Endothelial cell of umbilical vein (primary cell): ENCODE measurements around the gene HTR6. TPM values are rescaled to one million over a fixed set of nuclear protein-coding genes. Genes with fewer than 3 reads are reported as not detected.
A peak's percentile ranks its signal among the peaks of the same experiment; 100 is the strongest.

Source experiments
- BruUV-seq: library from RNA; stranded (reverse); fragments of 400-500 nt; replicated peaks from 2 replicates; lab custom pipeline; 2021; lab: Mats Ljungman, UMichigan
- CTCF ChIA-PET: fragments of 300-600, 350-600 bp; sonication (Branson Sonifier 250); formaldehyde crosslinking; loops from one replicate; lab custom pipeline; 2021; ENCODE audit warnings: antibody characterized with exemption, inconsistent platforms; lab: Charles Lee
- POLR2A ChIA-PET: fragments of 300-600, 350-600 bp; sonication (Branson Sonifier 250); formaldehyde crosslinking; loops from one replicate; lab custom pipeline; 2021; ENCODE audit warnings: antibody characterized with exemption, inconsistent platforms; lab: Charles Lee
- DNase-seq: peaks from one replicate; pipeline ENCODE4 v3.0.0-alpha.2; 2011; ENCODE audit warnings: low read depth, low spot score
- FAIRE-seq: peaks from 2 replicates; lab custom pipeline; 2011; peaks lifted over from hg19 to GRCh38; lab: Jason Lieb, UNC
- H2AFZ ChIP-seq: 2 replicates; pipeline ENCODE4 v1.6.0; 2012; ENCODE audit warnings: low read depth, low read length, control low read depth, inconsistent platforms
- H3K27ac ChIP-seq: 2 replicates; pipeline ENCODE4 v1.5.1; 2011; ENCODE audit warnings: low read depth, mild to moderate bottlenecking, control low read depth, low read length, moderate library complexity; ENCODE audit not compliant: insufficient read depth
- H3K27me3 ChIP-seq, 2 experiments: 2 replicates each; pipeline versions ENCODE4 v1.6.0 to v1.6.1; 2011; ENCODE audit warnings: low read length in 2 of 2, mixed read lengths in 1 of 2; ENCODE audit not compliant: control insufficient read depth in 2 of 2, insufficient read depth in 2 of 2
- H3K36me3 ChIP-seq, 2 experiments: 2 replicates in 1 of 2; 3 replicates in 1 of 2; pipeline ENCODE4 v1.5.1; 2011; ENCODE audit warnings: low read length in 2 of 2, mild to moderate bottlenecking in 1 of 2, moderate library complexity in 1 of 2; ENCODE audit not compliant: control insufficient read depth in 2 of 2, insufficient read depth in 2 of 2; ENCODE audit errors: extremely low read depth in 1 of 2
- H3K4me1 ChIP-seq: 3 replicates; pipeline ENCODE4 v1.5.1; 2011; ENCODE audit warnings: mild to moderate bottlenecking, low read length; ENCODE audit not compliant: control insufficient read depth, insufficient read depth; ENCODE audit errors: extremely low read depth
- H3K4me2 ChIP-seq: 2 replicates; pipeline ENCODE4 v1.6.1; 2011; ENCODE audit warnings: low read length, control low read depth, mixed read lengths; ENCODE audit not compliant: insufficient read depth
- H3K4me3 ChIP-seq, 3 experiments: fragments of 200-600 bp in 1 of 3; sonication (generic), shearing (Covaris generic) in 1 of 3; replicated peaks in 1 of 3; 2 replicates each; pipeline ENCODE4 v1.5.1; 2011 to 2016; ENCODE audit warnings: control low read depth in 3 of 3, low read length in 3 of 3, mild to moderate bottlenecking in 2 of 3, inconsistent platforms in 1 of 3, low read depth in 1 of 3, moderate library complexity in 1 of 3; ENCODE audit not compliant: insufficient read depth in 1 of 3
- H3K79me2 ChIP-seq: 2 replicates; pipeline ENCODE4 v1.6.0; 2012; ENCODE audit warnings: low read length, inconsistent platforms; ENCODE audit not compliant: control insufficient read depth, insufficient read depth
- H3K9ac ChIP-seq: replicated peaks from 2 replicates; pipeline ENCODE3; 2011; ENCODE audit warnings: low read length, control low read depth; ENCODE audit not compliant: insufficient read depth; ENCODE audit errors: extremely low read depth
- H3K9me1 ChIP-seq: replicated peaks from 3 replicates; pipeline ENCODE4 v1.6.0; 2011; ENCODE audit warnings: mild to moderate bottlenecking, low read length; ENCODE audit not compliant: control insufficient read depth, insufficient read depth; ENCODE audit errors: extremely low read depth
- H3K9me3 ChIP-seq: replicated peaks from 2 replicates; pipeline ENCODE4 v1.5.1; 2012; ENCODE audit warnings: low read length, inconsistent platforms; ENCODE audit not compliant: control insufficient read depth, insufficient read depth
- H4K20me1 ChIP-seq: replicated peaks from 2 replicates; pipeline ENCODE3; 2011; ENCODE audit warnings: mild to moderate bottlenecking, low read length; ENCODE audit not compliant: control insufficient read depth, insufficient read depth; ENCODE audit errors: extremely low read depth
- EZH2 ChIP-seq: IDR thresholded peaks from 2 replicates; pipeline ENCODE4 v1.6.1; 2012; ENCODE audit warnings: borderline replicate concordance, low read depth, mild to moderate bottlenecking, moderate library complexity, low read length, inconsistent platforms; ENCODE audit not compliant: severe bottlenecking
- FOS ChIP-seq: IDR thresholded peaks from 2 replicates; pipeline ENCODE4 v1.6.1; 2011; ENCODE audit warnings: mild to moderate bottlenecking, low read length, moderate library complexity, borderline replicate concordance; ENCODE audit not compliant: insufficient read depth
- GATA2 ChIP-seq: IDR thresholded peaks from 2 replicates; pipeline ENCODE4 v1.7.0; 2011; ENCODE audit warnings: low read depth, mild to moderate bottlenecking, moderate library complexity, mixed read lengths, low read length; ENCODE audit not compliant: insufficient read length, insufficient read depth
- JUN ChIP-seq: IDR thresholded peaks from 2 replicates; pipeline ENCODE4 v1.6.1; 2011; ENCODE audit warnings: borderline replicate concordance, low read depth; ENCODE audit not compliant: insufficient read length, insufficient read depth
- MYC ChIP-seq: IDR thresholded peaks from one replicate; pipeline ENCODE4 v1.6.1; 2011; ENCODE audit warnings: mild to moderate bottlenecking, low read depth, low read length
- dilution Hi-C: fragments of 300-500 bp; cut with MboI; formaldehyde crosslinking; loops from one replicate; pipeline ENCODE4 v1.15.0; 2019; ENCODE audit warnings: low sequenced_read_pairs; ENCODE audit not compliant: extremely low pct_ligation_motif_present
- intact Hi-C: fragments of 100-400 bp; cut with micrococcal nuclease; formaldehyde crosslinking; loops from one replicate; pipeline ENCODE4 v1.10.0; 2022
- polyA plus RNA-seq, 4 experiments: library from polyadenylated mRNA; depleted of rRNA in 3 of 4; stranded (reverse) in 3 of 4; unstranded in 1 of 4; fragments of >200 nt; gene quantifications; 2 replicates each; pipeline versions ENCODE4 v1.2.1 to v1.2.3, GENCODE V29; 2011 to 2012; ENCODE audit warnings: missing spikeins in 1 of 4
- total RNA-seq: library from RNA; stranded (reverse); gene quantifications from 2 replicates; pipeline ENCODE4 v1.2.3, GENCODE V29; 2021
- TF ChIP-seq, protein P1 (sequence below): IDR thresholded peaks from 2 replicates; pipeline ENCODE4 v1.6.1; 2011; ENCODE audit not compliant: insufficient read depth, insufficient read length

The HTR6 gene
- total and polyA plus RNA-seq, 2 donors (not counting 3 experiments of a cell fraction or from before 2014, with no cell fraction given), result not detected

DNA sequence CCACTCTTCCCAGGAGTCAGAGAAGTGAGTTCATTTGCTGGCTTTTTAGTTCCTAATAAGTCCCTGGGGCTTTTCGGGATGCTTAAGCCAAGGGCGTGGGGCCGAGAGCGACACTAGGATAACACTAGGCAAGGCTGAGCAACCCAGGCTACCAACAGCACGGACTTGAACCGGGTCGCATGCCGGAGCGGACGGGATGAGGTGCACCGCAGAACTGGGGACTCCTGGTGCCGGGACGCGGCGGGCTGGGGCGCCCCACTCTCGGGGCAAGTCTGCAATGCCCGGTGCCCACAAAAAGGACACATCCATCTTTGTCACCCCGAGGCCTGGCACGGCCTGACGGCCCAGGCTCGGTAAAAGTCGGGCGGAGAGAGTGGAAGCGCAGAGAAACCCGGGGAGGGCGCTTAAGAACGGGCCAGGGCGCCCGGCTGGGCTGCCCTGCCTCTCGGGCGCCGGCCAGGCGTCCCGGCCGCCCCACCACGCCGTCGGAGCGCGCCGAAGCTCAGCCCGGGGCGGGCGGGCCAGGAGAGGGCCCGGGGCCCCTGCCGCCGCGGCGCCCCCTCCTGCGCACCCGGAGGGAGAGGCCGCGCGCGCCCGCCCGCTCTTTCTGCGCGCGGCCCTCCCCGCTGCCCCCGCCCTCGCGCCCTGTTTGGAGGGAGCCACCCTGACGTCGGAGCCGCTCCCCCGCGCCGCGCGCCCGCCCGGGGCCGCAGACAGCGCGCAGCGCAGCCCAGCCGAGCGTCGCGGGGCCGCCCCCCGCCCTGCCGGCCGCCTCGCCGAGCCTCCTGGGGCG lies 20.9 kb upstream of the HTR6 start, which contains the start of gene NBL1:
NBL1 (plus strand) TSS at position 710 of the 793 bp plus-strand sequence. CDS start 10,720 bp downstream, outside the sequence.
- Histone ChIP-seq H3K36me3 (no peaks in the 10 kb centered on the region), H3K4me2 (peak within 1 kb of the TSS; percentile 72), H3K9me1 (no peaks in the 10 kb centered on the region), H3K4me1 (peaks cover 12% of the 10 kb centered on the region), H3K27me3 (peaks cover 0 to 1% of the 10 kb centered on the region in 2 experiments), H4K20me1 (no peaks in the 10 kb centered on the region), H2AFZ (peak within 1 kb of the TSS; percentile 85), H3K4me3 (peak within 1 kb of the TSS; percentile 31 to 49 (median 31)), H3K9me3 (no peaks in the 10 kb centered on the region), H3K9ac (peak within 1 kb of the TSS; percentile 29), H3K27ac (no peak within 1 kb of the TSS), H3K79me2 (peaks cover 6% of the 10 kb centered on the region)
- TF ChIP-seq MYC, result no peak
- TF ChIP-seq EZH2, result no peak
- no peak for TF ChIP-seq FOS
- TF ChIP-seq JUN, result no peak
- no peak for TF ChIP-seq GATA2
- ChIA-PET POLR2A (interaction anchor here (0.6 kb wide), 1 partner anchor 46 kb away, joined by 4 read pairs; no protein-coding TSS in a partner anchor), CTCF (interaction anchor here (1.1 to 4.7 kb wide), 8 partner anchors 10 to 253 kb away, joined by 3 to 21 read pairs (median 5); a partner anchor contains a TSS)
- dilution Hi-C loops (loop anchor here (25.0 kb wide), 1 partner anchor 231 kb away; no protein-coding TSS in a partner anchor), intact Hi-C loops (loop anchor here (1.0 to 2.0 kb wide), 3 partner anchors 47 to 205 kb away; a partner anchor contains a TSS)
- no TSS peak for BruUV-seq
- FAIRE-seq, result peak; percentile 60
- DNase-seq, result peak; percentile 54

DNA sequence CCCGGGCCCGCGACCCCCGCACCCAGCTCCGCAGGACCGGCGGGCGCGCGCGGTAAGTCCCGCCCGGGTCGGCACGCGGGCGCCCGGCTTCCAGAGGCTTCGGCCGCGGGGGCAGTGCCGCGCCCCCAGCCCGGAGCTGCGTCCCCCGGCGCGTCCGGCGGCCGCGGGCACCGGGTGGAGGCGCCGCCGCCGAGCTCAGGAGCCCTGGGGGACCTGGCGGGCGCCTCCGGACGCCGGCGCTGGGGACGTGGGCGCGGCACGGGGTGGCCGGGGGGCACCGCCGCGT lies 20.3 kb upstream of the HTR6 start:
- no peak for DNase-seq
- Histone ChIP-seq H3K36me3 (no peaks in the 10 kb centered on the region), H3K9ac (peak overlapping the region; percentile 20), H3K9me1 (no peaks in the 10 kb centered on the region), H3K9me3 (no peaks in the 10 kb centered on the region), H3K4me3 (peak overlapping the region in 2 of 3 experiments; percentile 31 to 49), H4K20me1 (no peaks in the 10 kb centered on the region), H3K4me2 (peak overlapping the region; percentile 18), H3K27me3 (peaks cover 0 to 1% of the 10 kb centered on the region in 2 experiments), H2AFZ (peak overlapping the region; percentile 19), H3K79me2 (peaks cover 6% of the 10 kb centered on the region), H3K4me1 (peaks cover 12% of the 10 kb centered on the region), H3K27ac (no peak overlapping the region)
- no peak for TF ChIP-seq FOS
- TF ChIP-seq, protein P1, sequence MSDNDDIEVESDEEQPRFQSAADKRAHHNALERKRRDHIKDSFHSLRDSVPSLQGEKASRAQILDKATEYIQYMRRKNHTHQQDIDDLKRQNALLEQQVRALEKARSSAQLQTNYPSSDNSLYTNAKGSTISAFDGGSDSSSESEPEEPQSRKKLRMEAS, result no peak
- no TSS peak for BruUV-seq
- intact Hi-C loops (loop anchor here (1.0 to 2.0 kb wide), 3 partner anchors 48 to 206 kb away; a partner anchor contains a TSS), dilution Hi-C loops (loop anchor here (25.0 kb wide), 1 partner anchor 232 kb away; no protein-coding TSS in a partner anchor)
- CTCF ChIA-PET, result interaction anchor here (1.1 to 4.7 kb wide), 6 partner anchors 9 to 254 kb away, joined by 3 to 21 read pairs (median 5); a partner anchor contains a TSS
- POLR2A ChIA-PET, result no interaction called here
- no peak for FAIRE-seq
